GM12874 (cell line): ENCODE data around the gene ABCA1.

Experiments used
- CTCF ChIP-seq: IDR thresholded peaks from 2 replicates; pipeline ENCODE4 v1.5.1; 2011; ENCODE audit warnings: low read depth, mild to moderate bottlenecking, control low read depth, low read length, moderate library complexity; ENCODE audit not compliant: insufficient read depth

Gene ABCA1

GRCh38 chr9:104934691-104935500, 6.9 kb upstream of the ABCA1 start:
- TF ChIP-seq CTCF = no peak

GRCh38 chr9:104931256-104931655, 3.3 kb upstream of the ABCA1 start:
- TF ChIP-seq CTCF = no peak

- TF ChIP-seq CTCF = no peak
These were observed 591 bp downstream of the ABCA1 start for GRCh38 chr9:104927216-104927911.

GRCh38 chr9:104923740-104924139, 4.2 kb downstream of the ABCA1 start:
- TF ChIP-seq CTCF = no peak

- no peak for TF ChIP-seq CTCF
These were observed 4.7 kb downstream of the ABCA1 start for GRCh38 chr9:104923289-104923688.

GRCh38 chr9:104921067-104921741, 6.8 kb downstream of the ABCA1 start:
- no peak for TF ChIP-seq CTCF

- no peak for TF ChIP-seq CTCF
These were observed 12.2 kb downstream of the ABCA1 start for GRCh38 chr9:104915753-104916152.
